Measurements from ENCODE around the gene PTPA. TPM values are rescaled to one million over a fixed set of nuclear protein-coding genes. Genes with fewer than 3 reads are reported as not detected.

PTPA gene
- total and polyA plus RNA-seq, 2 donors (not counting 1 experiment from before 2014, with no cell fraction given), result 35.0 to 73.9 TPM

GRCh38 chr9:129178568-129179382 is 67.6 kb downstream of the PTPA start:
- Histone ChIP-seq H3K9me3 (ENCODE audit: control extremely low read depth in 1 of 3, control insufficient read depth in 2 of 3, insufficient read depth in 1 of 3, low read length in 2 of 3) (no peaks in the 10 kb centered on the region), H3K4me1 (ENCODE audit: control insufficient read depth in 2 of 2, insufficient read depth in 2 of 2, low read length in 2 of 2) (peaks cover 17 to 31% of the 10 kb centered on the region in 2 donors), H3K79me2 (ENCODE audit: control insufficient read depth, insufficient read depth, low read length) (no peaks in the 10 kb centered on the region), H3K27me3 (replicated peaks in 1 of 4; ENCODE audit: control extremely low read depth in 1 of 4, control insufficient read depth in 3 of 4, insufficient read depth in 4 of 4, low read length in 3 of 4) (peaks cover 0 to 19% (median 8%) of the 10 kb centered on the region in 4 experiments), H3K27ac (ENCODE audit: low read length in 2 of 2) (no peak overlapping the region), H2AFZ (ENCODE audit: insufficient read depth, low read depth, low read length, poor library complexity, severe bottlenecking) (peak overlapping the region; percentile 81), H4K20me1 (ENCODE audit: control insufficient read depth, insufficient read depth, low read length, poor library complexity, severe bottlenecking) (no peaks in the 10 kb centered on the region), H3K4me3 (ENCODE audit: control extremely low read depth in 1 of 5, extremely low read depth in 1 of 5, insufficient read depth in 1 of 5, low read depth in 2 of 5, low read length in 4 of 5) (peak overlapping the region in 3 of 5 experiments; percentile 30 to 81 (median 63)), H3K36me3 (replicated peaks in 1 of 2; ENCODE audit: control extremely low read depth in 1 of 2, control insufficient read depth in 1 of 2, extremely low read depth in 1 of 2, insufficient read depth in 2 of 2, low read length in 1 of 2) (no peaks in the 10 kb centered on the region), H3K9ac (ENCODE audit: low read length) (peak overlapping the region; percentile 72), H3K4me2 (replicated peaks; ENCODE audit: low read depth, low read length, poor library complexity, severe bottlenecking) (peak overlapping the region; percentile 100)
- no peaks in the 10 kb centered on the region for H3K9me3 Mint-ChIP-seq (ENCODE audit: insufficient read depth)
- no peak for ATAC-seq (ENCODE audit: low read depth)
- 24% methylated on average over 36 of the region's 45 CpGs for WGBS (ENCODE audit: insufficient coverage)
- peak overlapping the region; percentile 26 for H3K4me3 Mint-ChIP-seq
- peaks cover 9% of the 10 kb centered on the region for H3K27me3 Mint-ChIP-seq
- TF ChIP-seq EZH2 (IDR thresholded peaks at IDR 0.05; ENCODE audit: borderline replicate concordance, insufficient read depth, low read depth, low read length, poor library complexity, severe bottlenecking) (no peak), CTCF (IDR thresholded peaks at IDR 0.05) (no peak)
- no peak for DNase-seq
- peaks cover 19% of the 10 kb centered on the region for H3K4me1 Mint-ChIP-seq
- intact Hi-C loops (cut with micrococcal nuclease), result loop anchor here (1.0 to 10.0 kb wide), 6 partner anchors 24 to 310 kb away; partner anchors contain the start of genes CRAT, PTPA and SH3GLB2
- ChIA-PET POLR2A (interaction anchor here (0.6 to 1.3 kb wide), 11 partner anchors 9 to 448 kb away, joined by 3 to 10 read pairs (median 3); no protein-coding TSS in a partner anchor), CTCF (interaction anchor here (0.6 to 22.0 kb wide), 9 partner anchors 9 to 446 kb away, joined by 3 to 382 read pairs (median 4); no protein-coding TSS in a partner anchor)
- H3K27ac Mint-ChIP-seq, result peak overlapping the region; percentile 26

GRCh38 chr9:129181246-129181645 is 70.0 kb downstream of the PTPA start:
- Histone ChIP-seq H3K27ac (ENCODE audit: low read length in 2 of 2) (no peak overlapping the region), H3K9me3 (ENCODE audit: control extremely low read depth in 1 of 3, control insufficient read depth in 2 of 3, insufficient read depth in 1 of 3, low read length in 2 of 3) (no peaks in the 10 kb centered on the region), H3K9ac (ENCODE audit: low read length) (no peak overlapping the region), H4K20me1 (ENCODE audit: control insufficient read depth, insufficient read depth, low read length, poor library complexity, severe bottlenecking) (no peaks in the 10 kb centered on the region), H3K4me3 (ENCODE audit: control extremely low read depth in 1 of 5, extremely low read depth in 1 of 5, insufficient read depth in 1 of 5, low read depth in 2 of 5, low read length in 4 of 5) (no peak overlapping the region), H2AFZ (ENCODE audit: insufficient read depth, low read depth, low read length, poor library complexity, severe bottlenecking) (no peak overlapping the region), H3K36me3 (replicated peaks in 1 of 2; ENCODE audit: control extremely low read depth in 1 of 2, control insufficient read depth in 1 of 2, extremely low read depth in 1 of 2, insufficient read depth in 2 of 2, low read length in 1 of 2) (no peaks in the 10 kb centered on the region), H3K4me2 (replicated peaks; ENCODE audit: low read depth, low read length, poor library complexity, severe bottlenecking) (no peak overlapping the region), H3K79me2 (ENCODE audit: control insufficient read depth, insufficient read depth, low read length) (no peaks in the 10 kb centered on the region), H3K4me1 (ENCODE audit: control insufficient read depth in 2 of 2, insufficient read depth in 2 of 2, low read length in 2 of 2) (peaks cover 8 to 12% of the 10 kb centered on the region in 2 donors), H3K27me3 (replicated peaks in 1 of 4; ENCODE audit: control extremely low read depth in 1 of 4, control insufficient read depth in 3 of 4, insufficient read depth in 4 of 4, low read length in 3 of 4) (peaks cover 0 to 18% (median 6%) of the 10 kb centered on the region in 4 experiments)
- intact Hi-C loops (cut with micrococcal nuclease), result no loop called here
- 83% methylated on average over 5 of the region's 5 CpGs for WGBS (ENCODE audit: insufficient coverage)
- H3K27ac Mint-ChIP-seq, result no peak overlapping the region
- CTCF ChIA-PET, result interaction anchor here (1.1 to 22.0 kb wide), 2 partner anchors 14 to 43 kb away, joined by 3 to 382 read pairs; no protein-coding TSS in a partner anchor
- no peak for TF ChIP-seq EZH2 (IDR thresholded peaks at IDR 0.05; ENCODE audit: borderline replicate concordance, insufficient read depth, low read depth, low read length, poor library complexity, severe bottlenecking)
- no peak for TF ChIP-seq CTCF (IDR thresholded peaks at IDR 0.05)
- no peak overlapping the region for H3K4me3 Mint-ChIP-seq
- POLR2A ChIA-PET, result no interaction called here
- H3K27me3 Mint-ChIP-seq, result peaks cover 9% of the 10 kb centered on the region
- DNase-seq (no peak), ATAC-seq (ENCODE audit: low read depth) (no peak)
- no peaks in the 10 kb centered on the region for H3K9me3 Mint-ChIP-seq (ENCODE audit: insufficient read depth)
- peaks cover 5% of the 10 kb centered on the region for H3K4me1 Mint-ChIP-seq
